HG03432 (cell line): ENCODE results near the gene AFG1L.
"Not testable (repeated sequence)": the region's sequence is repeated elsewhere in the genome, so short reads cannot be mapped to it uniquely, and the experiment has no call there.

Experiments used
- ATAC-seq: cut with Tn5 transposase; IDR thresholded peaks from one replicate; pipeline ENCODE4 v1.9.1; 2021; ENCODE audit warnings: mild to moderate bottlenecking, moderate library complexity; ENCODE audit not compliant: unreplicated experiment

The AFG1L gene

DNA sequence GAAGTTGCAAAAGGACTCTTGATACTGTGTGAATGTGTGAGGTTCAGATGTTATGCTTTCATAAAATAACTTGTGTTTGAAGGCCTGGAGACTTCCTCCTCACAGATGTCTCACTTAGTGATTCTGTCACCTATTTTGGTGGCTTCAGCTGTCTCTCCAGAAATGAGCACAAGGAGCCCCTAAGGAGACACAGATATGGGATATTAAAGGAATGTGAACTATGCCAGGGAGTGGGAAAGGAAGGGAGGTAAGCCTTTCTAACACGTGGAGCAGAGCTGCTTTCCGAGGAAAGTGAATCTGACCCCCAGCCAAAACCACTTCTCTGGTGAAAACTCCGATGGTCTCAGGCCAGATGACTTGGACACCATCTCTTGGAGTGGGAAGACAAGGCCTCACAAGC lies 255.4 kb downstream of the AFG1L start:
- no peak for ATAC-seq

DNA sequence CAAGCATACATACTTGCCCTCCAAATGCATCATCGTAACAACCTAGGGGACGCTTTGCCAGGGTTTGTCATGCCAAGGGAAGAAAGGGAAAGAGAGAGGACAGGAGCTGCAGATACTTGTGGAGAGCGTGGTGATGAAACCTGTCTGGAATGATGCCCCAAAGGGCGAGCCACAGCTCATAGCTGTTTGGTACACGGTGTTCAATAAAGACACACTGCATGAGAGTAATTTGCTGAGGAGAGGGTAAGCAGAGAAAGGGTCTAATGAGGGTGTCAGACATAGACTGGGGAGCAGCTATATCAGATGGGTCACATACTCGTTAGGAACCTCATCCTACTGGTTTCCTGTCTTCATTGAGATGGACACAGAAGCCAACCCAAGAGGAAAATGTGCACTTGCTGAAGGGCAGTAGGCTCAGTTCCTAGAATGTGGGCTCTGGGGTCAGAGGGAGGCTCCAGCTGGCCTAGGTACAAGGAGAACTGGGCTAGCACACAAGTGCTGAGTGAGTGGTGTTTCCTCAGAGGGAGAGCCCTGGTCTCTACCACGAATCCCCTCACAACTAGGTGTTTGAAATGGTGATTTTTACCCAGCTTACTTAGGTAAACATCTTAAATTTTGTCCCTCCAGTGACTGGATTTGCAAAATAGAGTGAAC lies 260.7 kb downstream of the AFG1L start:
- no peak for ATAC-seq

DNA sequence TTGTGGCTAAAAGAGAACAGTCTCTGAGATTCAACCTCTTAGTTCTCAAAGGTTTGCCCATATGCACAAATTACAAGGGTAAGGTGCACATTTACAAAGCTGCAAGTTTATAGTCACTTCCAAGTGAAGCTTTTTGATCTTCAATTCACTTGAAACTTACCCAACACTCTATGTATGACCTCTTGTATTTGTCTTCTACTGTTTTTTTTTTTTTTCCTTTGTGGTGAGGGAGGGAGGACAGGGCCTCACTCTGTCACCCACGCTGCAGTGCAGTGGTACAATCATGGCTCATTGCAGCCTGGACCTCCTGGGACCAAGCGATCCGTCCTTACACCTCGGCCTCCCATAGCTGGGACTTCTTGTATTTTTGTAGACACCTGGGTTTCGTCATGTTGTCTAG lies 261.4 kb downstream of the AFG1L start:
- no peak for ATAC-seq

DNA sequence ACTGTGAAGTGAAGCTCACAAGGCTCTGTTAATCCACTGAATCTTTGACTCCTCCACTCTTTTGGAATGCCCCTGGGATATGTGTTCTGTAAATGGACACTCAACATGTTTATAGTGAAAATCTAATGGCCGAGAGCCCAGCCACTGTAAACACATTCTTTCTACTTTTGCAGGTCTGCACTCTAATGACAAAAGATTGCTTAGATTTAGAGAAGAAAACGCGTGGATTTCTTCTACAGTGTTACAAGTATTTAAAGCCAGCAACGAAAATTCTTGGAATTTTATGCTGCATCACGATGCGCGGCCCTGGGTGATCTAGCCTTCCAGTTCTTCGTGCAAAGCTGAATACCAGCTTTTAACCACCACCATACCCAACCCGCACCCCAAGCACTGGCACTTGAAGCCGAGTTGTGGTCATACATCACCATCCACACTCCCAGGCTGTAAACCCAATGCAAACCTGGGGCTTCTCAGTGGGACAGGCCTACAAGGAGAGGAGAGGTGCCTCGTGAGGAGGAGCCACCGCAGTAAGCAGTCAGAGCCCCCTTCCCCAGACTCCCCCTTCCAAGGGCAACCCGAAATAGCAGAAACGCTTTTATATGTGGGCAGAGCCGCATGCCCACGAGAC lies 262.1 kb downstream of the AFG1L start:
- ATAC-seq: no peak

DNA sequence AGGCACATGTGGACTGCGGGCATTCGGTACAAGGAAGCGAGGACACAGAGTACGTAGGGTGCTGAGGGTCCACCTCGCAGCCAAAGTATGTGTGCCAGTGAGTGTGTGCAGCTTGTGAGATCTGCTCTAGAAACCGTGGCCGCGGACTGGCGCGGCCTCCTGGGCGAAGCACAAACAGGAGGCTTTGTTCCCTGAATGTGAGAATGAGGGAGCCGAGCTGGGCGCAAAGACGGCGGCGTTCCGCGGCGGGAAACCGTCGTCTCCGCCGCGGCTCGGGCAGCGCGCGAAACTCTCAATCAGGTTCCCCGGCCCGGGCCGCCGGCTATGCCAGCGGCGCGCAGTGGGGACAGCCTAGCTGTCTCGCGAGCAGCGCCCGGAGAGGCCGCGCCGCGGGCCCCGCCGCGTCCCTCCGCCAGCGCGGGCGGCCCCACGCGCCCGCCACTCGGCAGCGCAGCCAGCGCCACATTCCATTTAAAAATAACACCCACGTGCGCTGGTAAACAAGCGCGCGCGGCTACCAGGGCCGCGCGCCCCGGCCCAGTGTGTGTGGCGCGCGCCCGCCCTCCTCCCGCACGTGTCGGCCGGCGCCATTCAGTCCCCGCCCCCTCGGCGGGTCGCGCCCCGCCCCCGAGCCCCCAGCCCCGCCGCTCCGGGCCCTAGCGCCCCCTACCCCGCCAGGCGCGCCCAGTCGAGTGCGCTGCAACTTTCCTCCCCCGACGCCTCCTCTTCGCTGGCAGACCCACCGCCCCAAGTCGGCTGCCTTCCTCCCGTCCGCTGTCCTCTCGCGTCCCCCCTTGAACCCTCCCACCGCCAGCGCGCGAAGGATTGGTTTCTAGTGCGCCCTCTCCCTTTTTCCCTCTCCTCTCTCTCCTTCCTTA lies 262.9 kb downstream of the AFG1L start:
- ATAC-seq: peak; percentile 22

DNA sequence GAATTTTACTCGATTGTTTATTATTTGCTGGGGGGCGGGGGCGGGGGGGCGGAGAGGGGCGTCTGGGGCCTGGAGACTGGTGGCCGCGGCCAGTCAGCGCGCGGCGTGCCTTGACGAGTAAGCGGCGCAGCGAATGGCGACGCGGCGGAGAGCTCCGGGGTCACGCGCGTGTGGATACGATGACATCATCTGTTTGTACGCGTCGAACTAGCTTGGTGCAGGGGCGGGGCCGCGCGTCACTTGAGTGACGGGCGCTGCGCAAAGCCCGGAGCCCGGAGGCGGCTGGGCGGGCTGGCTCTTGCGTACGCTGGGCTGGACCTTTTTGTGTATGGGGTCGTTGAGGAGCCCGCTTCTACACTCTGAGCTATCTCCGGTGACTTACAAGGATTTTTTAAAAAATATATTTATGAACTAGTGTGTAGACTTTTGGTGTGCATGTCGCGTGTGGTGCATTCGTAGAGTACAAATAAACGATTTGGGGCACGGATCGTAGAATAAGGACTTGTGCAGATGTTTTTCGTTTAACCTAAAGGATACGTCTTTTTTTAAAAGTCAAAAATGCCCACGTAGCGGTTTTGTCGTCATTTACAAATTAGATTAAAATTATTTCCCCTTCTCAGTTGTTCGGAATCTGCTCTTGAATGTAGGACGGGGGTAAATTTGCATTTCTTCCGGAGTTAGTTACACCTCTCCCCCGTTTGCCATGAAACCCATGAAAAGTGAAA lies 263.7 kb downstream of the AFG1L start:
- peak; percentile 60 for ATAC-seq

DNA sequence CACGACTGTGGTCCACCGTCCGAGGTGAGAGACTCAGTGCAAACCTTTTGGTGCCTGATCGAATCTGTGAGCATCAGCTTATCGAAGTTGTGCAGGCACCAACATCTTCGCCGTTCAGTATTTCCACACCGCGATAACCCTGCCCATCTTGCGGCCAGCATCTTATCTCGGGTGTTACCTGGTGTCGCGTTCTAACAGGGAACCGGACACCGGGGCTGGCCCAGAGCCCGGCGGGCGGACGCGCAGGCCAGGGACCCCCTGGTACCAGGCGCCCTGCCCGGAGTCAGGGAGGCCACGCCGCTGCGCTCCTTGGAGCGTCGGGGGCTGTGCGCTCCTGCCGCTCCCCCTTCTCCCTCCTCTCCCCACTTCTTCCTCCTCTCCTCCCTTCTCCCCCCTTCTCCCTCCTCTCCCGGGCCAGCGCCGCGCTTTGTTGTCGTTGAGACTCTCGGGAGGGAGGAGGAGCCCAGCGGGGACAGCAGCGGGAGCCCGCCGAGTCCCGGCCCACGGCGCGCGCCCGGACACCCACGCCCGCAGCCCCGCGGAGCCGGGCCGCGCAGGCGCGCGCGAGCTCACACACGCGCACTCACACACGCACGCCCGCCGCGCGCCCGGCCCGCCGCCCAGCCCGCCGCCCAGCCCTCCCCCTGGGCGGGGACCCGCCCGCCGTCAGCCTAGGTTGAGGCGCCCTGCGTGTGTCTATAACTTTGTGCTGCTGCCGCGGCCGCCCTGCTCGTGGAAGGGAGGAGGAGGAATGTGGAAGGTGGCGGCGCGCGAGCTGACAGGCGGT lies 264.4 kb downstream of the AFG1L start:
- ATAC-seq: peak; percentile 45

DNA sequence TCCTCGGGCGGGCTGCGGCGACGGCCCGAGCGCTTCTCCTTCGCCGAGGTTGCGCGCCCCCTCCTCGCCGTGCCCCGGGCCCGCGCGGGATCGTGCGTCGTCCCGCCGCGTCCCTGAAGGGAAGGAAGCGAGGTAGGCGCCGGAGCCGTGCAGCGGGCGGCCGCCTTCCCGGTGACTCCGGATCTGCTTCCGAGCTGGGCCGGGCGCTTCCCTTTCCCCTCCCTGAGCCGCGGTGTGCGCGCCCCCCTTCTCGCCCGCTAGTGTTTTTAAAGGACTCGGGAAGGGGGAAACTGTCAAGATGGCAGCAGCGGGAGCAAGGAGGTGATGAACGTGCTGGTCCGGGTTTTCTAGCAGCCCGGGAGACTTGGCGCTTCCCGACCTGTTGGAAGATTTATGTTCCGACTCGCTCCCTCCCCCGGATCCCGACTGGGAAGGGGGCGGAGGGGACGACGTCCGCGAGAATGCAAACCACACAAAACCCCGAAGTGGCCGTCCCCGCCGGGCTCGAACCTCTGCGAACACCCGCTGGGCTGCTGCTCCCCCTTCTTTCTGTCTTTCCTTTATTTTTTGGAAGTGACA lies 265.1 kb downstream of the AFG1L start:
- peak; percentile 2 for ATAC-seq

DNA sequence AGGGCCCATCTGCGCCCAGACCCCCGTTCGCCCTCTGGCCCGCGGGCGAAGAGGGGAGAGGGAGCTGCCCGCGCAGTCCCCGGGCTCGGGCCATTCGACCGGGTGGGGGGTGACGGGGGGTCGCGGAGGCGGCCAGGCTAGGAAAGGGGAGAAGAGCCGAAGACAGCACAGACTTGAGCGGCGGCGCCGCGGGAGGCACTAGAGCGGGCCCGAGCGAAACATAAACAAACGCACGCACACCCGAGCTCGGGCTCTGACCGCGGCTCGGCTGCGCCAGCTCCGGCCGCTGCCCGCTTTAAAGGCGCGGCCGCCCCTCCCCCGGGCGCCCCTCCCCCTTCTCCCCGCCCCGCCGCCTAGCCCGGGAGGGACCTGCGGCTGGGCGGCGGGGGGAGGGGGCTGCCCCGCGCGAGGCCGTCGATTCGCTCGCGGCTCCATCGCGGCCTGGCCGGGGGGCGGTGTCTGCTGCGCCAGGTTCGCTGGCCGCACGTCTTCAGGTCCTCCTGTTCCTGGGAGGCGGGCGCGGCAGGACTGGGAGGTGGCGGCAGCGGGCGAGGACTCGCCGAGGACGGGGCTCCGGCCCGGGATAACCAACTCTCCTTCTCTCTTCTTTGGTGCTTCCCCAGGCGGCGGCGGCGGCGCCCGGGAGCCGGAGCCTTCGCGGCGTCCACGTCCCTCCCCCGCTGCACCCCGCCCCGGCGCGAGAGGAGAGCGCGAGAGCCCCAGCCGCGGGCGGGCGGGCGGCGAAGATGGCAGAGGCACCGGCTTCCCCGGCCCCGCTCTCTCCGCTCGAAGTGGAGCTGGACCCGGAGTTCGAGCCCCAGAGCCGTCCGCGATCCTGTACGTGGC lies 265.8 kb downstream of the AFG1L start, which contains the start of gene FOXO3:
TSS of gene FOXO3 (plus strand) at position 455 of the 846 bp plus-strand sequence. CDS start at position 747, 292 bp downstream.
- no peak for ATAC-seq

DNA sequence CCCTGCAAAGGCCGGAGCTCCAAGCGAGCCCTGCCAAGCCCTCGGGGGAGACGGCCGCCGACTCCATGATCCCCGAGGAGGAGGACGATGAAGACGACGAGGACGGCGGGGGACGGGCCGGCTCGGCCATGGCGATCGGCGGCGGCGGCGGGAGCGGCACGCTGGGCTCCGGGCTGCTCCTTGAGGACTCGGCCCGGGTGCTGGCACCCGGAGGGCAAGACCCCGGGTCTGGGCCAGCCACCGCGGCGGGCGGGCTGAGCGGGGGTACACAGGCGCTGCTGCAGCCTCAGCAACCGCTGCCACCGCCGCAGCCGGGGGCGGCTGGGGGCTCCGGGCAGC lies 266.4 kb downstream of the AFG1L start:
- ATAC-seq: not testable (repeated sequence)

DNA sequence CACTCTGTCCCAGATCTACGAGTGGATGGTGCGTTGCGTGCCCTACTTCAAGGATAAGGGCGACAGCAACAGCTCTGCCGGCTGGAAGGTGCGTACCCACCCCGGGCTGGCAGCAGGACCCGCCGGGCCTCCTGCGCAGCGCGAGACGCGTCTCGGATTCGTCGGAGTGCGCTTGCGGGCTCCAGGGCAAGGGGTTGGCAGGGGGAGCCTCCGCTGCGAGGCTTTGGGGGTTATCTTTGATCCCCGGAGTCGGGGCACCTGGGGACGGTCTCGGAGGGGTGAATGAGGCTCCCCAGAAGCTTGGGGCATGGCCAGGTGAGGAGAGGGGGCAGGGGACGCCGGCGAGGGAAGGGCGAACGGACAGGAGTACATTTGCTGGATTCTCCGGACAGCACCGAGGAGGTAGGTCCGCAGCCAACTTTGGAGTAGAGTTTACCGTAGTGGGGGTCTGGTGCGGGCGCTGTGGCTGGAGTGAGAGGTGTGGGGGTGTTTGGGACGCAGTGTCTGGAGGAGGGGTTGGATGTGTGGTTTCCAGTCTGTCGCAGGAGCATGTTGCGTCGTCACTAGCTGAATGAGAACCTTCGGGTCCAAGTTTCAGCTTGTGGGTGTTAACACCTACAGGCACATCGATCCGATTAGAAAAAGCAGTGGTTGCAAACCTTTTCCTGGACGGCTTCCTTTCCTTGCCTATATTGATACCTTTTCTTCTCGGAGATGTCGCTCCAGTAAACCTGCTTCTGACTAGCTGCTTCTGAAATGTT lies 267.1 kb downstream of the AFG1L start:
- ATAC-seq: no peak

DNA sequence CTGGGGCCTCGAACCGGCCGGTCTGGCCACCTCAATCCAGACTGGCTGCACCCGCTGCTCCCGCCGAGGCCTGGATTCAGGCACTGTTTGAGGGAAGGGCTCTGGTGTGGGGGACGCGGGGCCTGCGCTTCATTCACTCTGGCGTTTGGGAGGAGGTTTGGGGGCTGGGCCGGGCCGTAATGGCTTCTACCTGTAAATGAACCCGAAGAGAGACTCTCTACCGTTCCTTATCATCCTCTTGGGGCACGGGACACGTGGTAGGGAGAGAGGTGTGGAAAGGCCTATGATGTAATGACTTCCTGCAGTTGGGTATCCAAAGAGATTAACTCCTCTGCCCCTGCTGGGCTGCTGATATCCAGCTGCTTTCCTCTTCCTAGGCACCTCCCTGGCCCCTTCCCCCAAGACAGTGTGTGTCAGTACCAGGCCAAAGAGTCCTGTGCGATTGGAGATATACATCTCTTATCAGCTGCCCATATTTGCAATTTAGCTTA lies 267.7 kb downstream of the AFG1L start:
- no peak for ATAC-seq

DNA sequence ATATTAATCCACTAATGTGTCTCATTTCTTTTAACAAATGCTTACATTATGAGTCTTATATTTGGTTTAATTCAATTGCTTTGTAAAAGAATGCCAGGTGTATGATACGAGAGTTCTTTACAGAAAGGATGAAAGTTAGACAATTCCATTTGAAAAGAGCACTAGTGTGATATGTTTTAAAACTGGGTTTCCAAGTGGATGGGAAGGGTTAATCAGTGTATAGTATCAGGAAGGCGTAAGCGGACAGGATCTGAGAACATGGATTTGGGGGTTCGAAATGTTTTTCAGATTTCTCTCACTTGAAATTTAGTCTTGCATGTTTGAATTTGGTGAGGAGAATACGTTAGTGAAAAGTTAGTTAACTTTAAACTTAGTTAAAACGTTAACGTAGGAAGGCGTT lies 268.4 kb downstream of the AFG1L start:
- no peak for ATAC-seq

DNA sequence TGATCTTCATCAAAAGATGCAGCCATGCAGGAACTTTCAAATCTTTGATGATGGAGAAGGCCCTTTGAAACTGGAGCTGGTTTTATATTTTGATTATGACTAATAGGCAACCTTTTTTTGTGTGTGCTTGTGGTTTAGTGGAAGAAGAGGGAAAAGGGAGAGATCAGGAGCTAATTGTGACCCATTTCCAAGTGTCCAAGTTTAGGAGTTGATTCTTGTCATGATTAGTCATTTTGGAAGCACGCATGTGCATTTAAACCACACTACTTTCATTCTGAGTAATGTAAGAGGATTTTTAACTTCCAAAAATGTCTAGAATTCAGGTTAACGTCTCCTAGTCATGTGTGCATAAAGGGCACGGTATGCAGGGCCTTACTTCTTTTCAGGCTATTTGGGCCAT lies 269.3 kb downstream of the AFG1L start:
- no peak for ATAC-seq

DNA sequence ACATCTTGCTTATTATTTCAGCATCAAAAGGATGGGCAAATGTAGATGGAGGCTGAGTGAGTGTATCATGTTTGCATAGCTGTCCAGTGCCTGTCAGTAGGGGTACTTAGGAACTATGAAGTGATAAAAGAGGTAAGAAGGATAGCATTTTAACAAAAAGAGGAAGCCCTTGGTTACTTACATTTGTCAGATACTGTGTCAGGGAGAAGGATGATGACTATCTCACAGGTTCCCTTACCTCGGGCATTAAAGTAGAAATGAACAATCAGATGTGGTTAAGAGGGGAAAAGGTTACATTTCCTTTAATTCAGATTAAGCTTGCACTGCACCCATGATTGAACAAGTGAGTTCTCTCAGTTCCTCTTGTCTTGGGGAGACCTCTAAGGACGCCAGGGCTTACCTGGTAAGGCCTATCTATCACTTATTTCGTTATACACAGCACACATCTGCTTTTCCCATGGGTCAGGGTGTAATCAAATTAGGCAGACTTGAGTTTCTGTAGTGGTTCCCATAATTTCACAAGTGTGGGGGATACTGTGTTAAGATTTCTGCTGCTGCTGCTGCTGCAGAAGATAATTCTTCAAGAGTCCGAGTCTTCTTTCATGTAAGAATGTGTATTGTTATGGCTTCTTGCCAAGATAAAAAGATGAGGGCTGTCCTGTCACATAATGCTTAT lies 270.4 kb downstream of the AFG1L start:
- ATAC-seq: peak; percentile 73

DNA sequence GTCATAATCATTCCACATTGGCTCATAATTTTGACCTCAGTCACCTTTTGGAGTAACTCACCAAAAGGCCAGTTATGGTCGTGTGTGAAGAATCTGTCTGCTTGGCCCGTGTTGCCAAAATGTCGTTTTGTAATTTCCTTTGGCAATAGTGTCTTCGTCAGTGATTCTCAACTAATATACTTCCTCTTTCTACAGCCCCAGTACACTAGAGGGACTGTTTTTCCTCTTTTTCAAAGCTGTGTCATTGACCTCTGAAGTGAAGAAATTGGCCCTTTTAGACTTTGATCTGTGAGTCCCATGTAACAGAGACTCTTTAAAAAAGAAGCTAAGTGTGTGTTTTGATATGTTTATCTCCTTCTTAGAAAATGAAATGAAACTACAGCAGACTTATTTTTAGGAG lies 271.0 kb downstream of the AFG1L start:
- ATAC-seq: peak; percentile 35

DNA sequence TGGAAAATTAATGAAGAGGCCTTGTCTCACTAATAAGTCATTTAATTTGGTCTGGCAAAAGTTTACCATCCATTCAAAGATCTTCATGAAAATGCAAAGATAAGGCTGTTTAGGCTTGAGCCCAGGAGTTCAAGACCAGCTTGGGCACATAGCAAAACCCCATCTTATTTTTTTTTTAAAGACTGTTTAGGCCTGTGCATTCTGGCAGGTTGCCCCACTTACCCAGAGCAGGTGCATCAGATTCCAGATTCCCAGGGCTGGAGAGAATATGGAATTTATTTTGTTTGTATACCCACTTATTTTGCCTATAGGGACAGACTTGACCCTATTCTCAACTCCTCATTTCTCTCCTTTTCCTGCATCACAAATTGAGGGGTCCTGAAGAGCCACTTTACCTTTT lies 271.6 kb downstream of the AFG1L start:
- ATAC-seq: no peak

DNA sequence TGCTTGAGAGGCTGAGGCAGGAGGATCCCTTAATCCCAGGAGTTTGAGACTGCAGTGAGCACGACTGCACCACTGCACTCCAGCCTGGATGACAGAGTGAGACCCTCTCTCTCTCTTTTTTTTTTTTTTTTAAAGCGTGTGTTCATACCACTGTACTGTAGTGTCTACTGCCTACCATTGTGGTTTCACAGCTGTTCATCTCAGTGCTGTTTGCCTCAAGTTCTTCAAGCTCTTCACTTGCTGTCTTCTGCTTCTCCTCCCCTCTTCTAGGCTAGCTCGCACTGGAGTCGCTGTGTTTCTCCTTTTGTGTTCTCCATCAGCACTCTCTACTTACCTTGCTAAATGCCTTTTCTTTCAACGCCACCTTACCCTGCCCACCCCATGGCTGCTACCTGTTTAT lies 273.2 kb downstream of the AFG1L start:
- ATAC-seq: no peak
